DMS114 treated with DMSO at 0.1 percent for 48 hours (cell line): ENCODE data around the gene SH3BGR.
"Not testable (repeated sequence)": the region's sequence is repeated elsewhere in the genome, so short reads cannot be mapped to it uniquely, and the experiment has no call there.

Experiments used
- DNase-seq: peaks from one replicate; lab custom pipeline; 2025; ENCODE audit not compliant: unreplicated experiment; lab: John Stamatoyannopoulos, UW

SH3BGR gene

DNA sequence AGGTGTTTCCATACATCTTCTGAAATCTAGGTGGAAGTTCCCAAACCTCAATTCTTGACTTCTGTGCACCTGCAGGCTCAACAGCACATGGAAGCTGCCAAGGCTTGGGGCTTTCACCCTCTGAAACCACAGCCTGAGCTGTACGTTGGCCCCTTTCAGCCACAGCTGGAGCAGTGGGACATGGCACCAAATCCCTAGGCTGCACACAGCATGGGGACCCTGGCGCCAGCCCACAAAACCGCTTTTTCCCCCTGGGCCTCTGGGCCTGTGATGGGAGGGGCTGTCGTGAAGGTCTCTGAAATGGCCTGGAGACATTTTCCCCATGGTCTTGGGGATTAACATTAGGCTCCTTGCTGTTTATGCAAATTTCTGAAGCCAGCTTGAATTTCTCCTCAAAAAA lies 88.6 kb downstream of the SH3BGR start:
- not testable (repeated sequence) for DNase-seq

DNA sequence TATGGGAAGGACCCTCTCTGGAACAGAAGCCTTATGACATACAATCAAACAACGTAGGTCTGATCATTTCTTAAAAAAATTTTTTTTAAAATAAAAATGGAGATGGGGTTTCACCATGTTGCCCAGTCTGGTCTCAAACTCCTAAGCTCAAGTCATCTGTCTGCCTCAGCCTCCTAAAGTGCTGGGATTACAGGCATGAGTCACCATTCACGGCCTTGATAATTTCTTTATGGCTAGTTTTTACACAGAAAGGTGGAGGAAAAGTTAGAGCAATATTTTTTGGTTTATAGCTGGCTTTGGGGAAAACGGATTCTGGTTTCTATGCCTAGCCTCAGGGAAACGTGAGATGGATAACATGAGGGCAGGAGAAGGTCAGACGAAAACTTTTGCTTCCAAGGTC lies 91.0 kb downstream of the SH3BGR start:
- DNase-seq: no peak

DNA sequence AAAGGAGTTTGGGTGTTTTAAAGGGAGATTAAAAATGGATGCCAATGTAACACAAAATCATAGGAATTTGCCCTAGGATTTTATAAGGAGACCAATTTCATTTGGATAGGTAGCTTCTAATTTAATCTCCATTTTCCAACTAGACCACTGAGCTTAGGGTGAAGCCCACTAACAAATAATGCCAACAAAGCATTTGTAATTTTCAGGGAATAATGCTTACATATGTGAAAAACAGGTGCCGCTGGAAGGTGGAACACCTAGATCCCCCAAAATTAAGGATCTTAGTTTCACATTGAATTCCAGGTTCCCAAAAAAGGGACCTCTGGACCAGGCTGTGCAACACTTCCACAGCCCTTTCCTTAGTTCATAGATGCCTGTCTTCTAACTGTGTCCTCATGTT lies 94.8 kb downstream of the SH3BGR start:
- no peak for DNase-seq

DNA sequence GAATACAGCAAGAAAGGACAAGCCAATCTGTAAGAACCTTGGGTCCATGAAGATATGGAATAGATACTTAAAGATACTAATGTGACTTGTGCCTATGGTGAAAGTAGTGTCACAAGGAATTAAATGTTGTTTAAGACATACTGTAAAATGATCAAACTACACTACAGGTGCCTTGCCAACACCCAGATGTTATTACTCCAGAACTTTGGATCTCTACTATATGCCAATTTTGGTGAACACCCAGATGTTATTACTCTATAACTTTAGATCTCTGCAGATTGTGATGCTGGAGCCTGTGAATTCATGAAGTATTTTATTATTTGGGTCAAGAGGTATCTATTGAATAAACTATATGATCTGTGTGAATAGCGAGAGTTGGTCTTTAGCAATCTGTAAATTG lies 101.1 kb downstream of the SH3BGR start:
- DNase-seq: no peak

DNA sequence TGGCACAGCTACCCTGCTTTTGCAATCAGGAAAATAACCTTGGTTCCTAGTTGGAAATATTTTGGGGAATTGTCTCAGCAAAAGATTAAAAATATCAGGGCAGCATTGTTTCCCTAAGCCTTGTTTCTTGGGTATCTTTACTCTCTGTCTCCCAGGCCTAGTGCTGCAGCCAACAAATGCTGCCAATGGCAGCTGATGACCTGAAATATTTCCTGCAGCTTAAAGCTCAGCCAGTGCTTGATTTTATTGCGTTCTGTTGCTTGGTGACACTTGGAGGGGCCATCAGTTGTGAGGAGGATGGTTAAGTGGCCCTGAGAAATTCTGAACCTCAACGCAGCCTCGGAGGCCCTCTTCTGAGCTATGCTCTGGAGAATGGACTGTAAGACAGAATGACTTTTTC lies 101.6 kb downstream of the SH3BGR start:
- DNase-seq: no peak

DNA sequence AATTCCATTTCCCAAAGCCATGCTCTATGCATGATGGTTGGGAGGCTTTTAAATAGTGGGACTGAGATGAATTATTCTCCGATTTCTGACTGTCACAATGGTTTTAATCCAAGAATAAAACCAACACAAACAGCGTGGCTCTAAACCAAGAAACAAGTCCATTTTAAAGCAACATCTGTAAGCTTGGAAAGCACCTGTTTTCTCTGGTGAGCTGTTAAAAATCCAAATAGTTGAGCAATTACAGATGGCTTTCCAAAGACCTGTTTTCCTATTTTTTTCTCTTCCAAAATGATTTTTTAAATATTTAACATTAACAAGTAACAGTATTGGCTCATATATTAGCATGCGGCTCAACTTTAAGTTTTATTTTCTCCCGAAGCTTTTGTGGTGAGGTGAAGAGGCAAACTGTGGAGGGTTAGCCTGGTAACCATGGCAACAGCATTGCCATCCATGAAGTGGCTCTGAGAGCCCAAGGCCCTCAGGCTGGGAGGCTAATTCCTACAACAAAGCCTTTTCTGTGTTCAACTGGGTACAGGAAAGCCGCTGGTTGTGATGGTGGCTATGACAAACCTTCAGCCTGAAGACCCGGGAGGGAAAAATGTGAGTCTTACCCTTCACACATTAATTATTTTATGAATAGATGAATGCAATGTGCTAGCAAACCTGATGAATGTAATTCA lies 104.3 kb downstream of the SH3BGR start:
- DNase-seq: no peak

DNA sequence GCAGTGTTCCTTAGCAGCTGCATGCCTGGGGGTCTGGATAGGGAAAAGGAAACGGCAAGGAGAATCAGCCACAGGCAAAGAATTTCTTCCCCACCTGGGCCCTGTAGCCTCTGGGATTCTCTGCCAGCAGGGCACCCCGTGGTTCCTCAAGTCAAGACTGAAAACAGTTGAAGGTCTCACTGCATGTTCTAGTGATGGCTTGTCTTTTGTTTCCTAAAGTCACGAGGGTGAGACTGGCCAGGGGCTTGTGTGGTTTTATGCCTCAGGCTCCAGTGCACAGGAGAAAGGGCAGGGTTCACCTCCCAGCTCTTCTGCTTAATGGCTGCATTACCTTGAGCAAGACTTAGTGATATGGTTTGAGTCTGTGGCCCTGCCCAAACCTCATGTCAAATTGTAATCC lies 107.7 kb downstream of the SH3BGR start:
- DNase-seq: no peak

DNA sequence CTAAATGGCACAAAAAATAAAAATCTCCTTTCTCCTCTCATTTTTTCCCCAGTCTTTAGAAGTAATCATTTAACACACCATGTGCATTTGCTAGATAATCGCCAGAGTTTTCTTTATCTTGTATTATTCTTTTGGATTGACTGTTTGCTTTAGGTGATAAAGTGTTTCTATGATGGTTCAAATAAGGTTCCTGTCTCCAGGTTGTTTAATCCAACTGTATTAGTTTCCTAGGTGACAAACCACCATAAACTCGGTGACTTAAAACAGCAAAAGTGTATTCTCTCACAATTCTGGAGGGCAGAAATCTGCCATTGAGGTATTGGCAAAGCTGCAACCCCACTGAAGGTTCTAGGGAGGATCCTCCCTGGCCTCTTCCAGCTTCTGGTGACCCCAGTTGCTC lies 109.4 kb downstream of the SH3BGR start:
- DNase-seq: no peak

DNA sequence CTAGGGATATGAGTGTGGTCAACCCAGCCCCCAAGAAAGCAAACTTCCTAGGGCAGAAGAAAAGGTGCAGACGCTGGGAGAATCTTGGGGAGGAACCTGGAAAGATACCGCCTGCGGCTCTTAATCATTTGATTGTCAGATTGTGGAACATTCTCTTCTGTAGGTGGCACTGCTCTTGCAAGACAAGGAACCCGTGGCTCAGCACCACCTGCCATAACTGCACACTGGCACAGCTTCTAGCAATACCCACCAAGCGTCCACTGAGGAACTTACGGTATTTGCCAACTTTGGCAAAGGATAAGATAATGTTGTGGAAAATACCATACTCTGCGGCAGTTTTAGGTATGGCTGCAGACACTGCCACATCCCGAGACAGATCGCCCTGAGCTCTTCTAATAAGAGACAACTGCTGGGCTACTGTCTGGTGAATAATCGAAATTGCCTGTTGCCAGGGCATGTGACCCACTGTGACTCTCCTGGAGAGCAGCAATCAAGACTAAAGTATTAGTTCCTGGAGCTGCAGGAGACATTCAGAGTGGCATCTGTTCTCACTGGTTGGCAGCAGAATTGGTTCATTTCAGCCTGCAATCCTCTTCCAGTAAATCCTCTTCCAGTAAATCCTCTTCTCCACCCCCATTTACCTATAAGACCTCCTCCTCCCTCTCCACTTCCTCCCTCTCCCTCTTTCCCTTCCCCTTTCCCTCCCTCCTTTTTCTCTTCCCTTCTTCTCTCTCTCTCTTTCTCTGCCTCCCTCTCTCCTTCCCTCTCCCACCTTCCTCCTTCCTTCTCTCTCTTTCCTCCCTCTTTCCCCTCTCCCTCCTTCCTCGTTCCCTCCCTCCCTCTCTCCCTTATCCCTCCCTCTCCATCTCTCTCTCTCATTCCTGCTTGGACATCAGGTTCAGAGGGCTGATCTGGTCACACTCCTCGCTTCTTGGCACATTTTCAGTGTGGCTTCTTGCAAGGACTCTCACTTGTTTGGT lies 111.3 kb downstream of the SH3BGR start:
- no peak for DNase-seq

DNA sequence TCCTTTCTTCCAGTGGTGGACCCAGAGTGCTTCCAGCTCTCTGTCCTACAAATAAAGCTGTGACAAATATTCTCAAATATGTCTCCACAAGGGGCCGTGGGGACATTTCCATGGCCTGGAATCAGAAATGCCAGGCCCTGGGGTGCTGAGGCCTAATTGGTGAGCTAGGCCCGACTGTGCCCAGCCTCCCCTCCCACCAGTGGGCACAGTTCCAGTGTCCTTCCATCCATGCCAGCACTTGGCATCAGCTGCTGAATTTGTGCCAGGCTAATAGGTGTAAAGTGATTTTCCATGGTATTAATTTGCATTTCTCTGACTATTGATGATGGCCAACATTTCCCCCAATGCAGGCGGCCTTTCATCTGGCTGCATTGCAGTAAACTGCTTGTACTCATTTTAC lies 112.4 kb downstream of the SH3BGR start:
- no peak for DNase-seq
